ENCODE data around the gene WWP2.
"Not testable (repeated sequence)": the region's sequence is repeated elsewhere in the genome, so short reads cannot be mapped to it uniquely, and the experiment has no call there.

The WWP2 gene

DNA sequence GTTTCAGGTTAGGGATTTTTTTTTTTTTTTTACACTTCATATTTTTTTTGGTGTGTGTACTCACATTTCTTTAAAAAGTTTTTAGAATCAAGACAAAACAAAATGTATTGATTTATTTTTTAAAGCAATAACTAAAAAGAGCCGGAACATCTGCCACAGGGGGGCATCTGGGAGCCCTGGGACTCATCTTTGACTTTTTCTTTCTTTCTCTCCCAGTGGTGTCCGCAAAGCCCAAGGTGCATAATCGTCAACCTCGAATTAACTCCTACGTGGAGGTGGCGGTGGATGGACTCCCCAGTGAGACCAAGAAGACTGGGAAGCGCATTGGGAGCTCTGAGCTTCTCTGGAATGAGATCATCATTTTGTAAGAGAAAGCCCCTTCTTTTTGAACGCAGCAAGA is 36.3 kb downstream of the WWP2 start:
- DNase-seq = no peak

DNA sequence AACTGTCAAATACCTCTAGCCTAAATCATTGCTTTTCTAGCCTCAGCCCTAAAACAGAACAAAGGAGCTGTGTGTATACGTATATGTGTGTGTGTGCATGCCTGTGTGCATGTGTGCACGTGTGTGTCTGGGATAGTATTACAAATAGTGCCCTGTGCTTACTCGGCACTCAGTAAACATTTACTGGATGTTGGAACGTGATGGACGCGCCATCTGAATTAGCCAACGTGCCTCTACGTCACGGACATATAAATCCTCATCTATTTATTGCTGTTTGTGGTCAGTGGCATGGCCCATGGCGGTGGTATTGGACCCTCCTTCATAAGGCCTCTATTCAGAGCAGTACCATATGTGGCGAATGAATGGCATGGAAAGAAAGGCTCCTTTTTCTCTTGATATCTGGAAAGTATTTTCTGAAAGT is 37.5 kb downstream of the WWP2 start:
- DNase-seq = no peak

DNA sequence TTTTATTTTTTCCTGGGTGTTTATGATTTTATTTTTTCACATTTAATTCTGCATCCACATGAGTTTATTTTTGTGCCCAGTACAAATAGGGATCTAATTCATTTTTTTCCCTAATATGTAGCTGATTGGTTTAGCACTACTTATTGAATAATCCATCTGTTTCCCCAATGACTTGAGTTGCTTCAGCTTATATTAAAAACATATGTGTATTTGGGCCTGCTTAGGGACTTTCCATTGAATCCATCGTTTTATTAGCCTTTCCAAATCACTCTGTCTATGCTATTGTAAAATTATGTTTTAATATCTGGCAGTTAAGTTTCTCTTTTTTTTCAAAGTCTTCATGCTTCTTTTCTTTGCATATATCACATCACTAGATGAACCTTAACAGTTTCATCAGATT is 42.2 kb downstream of the WWP2 start:
- no peak for DNase-seq

DNA sequence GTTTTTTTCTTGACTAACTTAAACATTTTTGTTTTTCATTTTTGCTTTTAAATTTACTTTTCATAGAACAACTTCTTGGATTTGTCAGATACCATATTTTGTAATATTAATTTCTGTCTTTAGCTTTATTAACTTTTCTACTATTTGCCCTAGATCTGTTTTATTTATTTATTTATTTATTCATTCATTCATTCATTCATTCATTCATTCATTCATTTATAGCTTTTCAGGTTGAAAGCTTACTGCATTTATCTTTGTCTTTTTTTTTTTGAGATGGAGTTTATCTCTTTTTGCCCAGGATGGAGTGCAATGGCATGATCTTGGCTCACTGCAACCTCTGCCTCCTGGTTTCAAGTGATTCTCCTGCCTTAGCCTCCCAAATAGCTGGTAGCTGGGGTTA is 44.6 kb downstream of the WWP2 start:
- not testable (repeated sequence) for DNase-seq

DNA sequence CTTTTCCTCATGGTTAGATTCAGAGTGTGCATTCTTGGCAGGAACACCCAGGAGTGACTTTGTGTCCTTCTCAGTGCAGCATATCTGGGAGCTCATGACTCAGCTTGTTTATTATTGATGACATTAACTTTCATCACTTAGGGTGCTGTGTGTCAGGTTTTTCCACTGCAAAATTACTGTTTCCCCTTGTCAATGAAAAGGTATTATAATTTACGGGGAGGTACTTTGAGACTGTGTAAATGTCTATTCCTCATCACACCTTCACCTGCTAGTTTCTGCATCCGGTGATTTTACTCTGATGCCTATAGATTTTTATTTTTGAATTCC is 50.5 kb downstream of the WWP2 start:
- no peak for DNase-seq

DNA sequence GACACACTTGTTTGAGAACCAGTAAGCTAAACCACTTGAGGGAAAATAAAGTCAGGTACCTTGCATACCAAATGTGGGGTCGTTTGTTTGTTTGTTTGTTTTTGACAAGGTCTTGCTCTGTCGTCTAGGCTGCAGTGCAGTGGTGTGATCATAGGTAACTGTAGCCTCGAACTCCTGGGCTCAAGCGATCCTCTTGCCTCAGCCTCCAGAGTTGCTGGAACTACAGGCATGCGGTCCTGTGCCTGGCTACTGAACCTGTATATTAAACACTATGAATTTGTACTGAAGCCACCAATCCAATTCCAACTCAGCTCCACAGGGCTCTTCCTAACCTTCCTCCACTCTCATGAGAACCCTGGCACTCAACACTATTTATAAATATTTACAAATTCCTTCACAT is 51.9 kb downstream of the WWP2 start:
- DNase-seq = no peak

DNA sequence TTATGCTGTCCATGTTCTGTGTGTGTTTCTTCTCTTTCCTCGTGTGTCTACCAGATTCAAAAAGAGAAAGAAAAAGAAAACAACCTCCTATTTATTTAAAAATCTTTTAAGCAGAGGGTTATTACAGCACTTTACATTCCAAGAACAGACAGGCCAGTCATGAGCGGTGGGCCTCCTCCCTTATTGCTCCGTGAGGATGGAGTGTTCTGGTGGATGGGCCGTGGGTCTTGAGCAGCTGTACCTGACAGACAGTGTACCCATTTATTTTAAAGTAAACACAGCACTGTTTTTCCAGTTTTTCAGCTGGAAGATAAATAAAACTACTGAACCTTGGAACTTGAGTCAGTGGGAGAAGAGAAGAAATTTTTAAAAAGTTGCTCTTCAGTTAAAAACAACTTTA is 52.4 kb downstream of the WWP2 start:
- DNase-seq = no peak

DNA sequence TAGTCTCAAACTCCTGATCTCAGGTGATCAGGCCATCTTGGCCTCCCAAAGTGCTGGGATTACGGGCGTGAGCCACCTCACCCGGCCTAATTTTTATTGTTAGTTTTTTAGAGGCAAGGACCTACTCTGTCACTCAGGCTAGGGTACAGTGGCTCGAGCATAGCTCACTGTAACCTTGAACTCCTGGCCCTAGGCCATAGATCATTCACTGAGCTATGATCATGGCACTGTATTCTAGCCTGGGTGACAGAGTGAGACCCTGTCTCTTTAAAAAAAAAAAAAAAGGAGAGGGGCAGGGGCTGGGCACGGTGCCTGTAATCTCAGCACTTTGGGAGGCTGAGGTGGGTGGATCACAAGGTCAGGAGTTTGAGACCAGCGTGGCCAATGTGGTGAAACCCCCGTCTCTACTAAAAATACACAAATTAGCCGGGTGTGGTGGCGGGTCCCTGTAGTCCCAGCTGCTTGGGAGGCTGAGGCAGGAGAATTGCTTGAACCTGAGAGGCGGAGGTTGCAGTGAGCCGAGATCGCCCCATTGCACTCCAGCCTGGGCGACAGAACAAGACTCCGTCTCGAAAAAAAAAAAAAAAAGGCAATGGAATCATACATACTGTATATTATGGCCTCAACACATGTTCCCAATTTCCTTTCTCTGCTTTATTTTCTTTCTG is 53.2 kb downstream of the WWP2 start:
- not testable (repeated sequence) for DNase-seq

DNA sequence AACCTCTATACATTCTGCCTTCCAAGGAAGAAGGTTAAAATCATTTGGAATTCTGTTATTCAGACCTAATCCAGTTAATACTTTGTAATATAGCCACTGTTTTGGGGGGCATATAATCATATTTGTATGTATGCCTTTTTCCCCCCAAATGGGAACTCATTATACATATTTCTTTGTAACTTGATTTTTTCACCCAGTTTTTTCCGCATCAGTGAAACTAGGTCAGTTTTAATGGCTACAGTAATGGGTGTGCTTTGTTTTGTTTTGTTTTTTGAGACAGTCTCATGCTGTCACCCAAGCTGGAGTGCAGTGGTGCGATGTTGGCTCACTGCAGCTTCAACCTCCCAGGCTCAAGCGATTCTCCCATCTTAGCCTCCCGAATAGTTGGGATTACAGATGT is 54.9 kb downstream of the WWP2 start:
- DNase-seq = no peak

DNA sequence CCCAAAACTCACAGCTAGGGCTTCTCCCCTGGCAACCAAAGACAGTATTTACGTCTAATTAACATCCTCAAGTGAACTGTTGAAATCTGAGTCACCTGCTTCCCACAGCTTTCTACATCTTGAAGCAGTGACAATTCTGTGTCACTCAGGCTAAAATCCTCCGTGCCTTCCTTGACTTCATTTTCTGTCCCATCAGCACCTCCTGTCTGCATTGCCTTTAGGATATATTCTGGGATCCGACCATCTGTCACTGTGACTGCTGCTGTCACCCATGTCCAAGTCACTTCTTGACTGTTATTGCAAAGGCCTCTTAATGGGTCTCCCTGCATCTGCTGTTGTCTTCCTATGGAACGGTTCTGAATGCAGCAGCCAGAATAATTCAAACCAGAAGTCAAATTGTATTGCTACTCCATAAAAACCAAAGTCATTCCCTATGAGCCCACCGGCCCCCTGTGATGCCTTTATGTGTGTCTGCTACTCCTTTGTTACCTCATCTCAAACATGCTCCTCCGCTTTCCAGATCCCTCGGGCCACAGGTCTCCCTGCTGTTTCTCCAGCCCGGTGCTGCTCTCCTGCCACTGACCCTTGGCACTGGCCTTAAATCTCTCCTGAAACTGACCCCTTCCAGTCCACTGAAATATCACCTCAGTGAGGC is 56.9 kb downstream of the WWP2 start:
- peak; percentile 69 for DNase-seq

DNA sequence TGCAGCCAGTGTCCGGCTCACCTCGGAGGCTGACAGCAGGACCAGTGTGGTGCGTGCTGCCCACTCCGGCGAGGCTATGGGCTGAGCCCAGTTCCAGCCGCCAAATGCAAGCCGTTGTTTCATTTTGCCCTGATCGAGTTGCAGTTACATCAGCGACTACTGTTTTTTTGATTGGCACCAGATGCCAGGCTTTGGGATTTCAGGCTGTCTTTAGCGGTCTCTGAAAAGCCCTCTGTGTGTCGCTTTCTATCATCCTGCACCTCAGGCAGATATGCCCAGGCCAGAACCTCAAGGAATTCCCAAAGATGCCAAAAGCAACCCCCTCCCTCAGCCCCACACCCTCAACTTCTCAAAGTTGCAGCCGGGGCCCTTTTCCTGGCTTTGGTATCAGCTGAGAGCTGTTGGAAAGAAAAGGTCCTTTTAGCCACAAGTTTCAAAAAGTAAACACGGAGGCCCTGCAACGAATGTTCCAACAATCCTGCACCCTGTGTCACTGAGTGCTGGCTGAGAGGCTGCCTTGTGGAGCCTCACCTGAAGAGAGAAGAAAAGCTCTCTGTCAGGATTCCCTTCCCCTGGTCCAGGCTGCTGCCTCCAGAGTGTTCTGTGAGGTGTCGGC is 58.9 kb downstream of the WWP2 start:
- no peak for DNase-seq

DNA sequence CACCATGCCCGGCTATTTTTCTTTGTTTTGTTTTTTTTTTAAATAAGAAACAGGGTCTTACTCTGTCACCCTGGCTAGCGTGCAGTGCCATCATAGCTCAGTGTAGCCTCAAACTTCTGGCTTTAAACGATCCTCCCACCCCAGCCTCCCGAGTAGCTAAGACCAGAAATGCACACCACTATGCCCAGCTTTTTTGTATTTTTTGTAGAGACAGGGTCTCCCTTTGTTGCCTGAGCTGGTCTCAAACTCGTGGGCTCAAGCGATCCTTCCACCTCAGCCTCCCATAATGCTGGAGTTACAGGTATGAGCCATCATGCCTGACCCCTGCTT is 59.7 kb downstream of the WWP2 start:
- no peak for DNase-seq

DNA sequence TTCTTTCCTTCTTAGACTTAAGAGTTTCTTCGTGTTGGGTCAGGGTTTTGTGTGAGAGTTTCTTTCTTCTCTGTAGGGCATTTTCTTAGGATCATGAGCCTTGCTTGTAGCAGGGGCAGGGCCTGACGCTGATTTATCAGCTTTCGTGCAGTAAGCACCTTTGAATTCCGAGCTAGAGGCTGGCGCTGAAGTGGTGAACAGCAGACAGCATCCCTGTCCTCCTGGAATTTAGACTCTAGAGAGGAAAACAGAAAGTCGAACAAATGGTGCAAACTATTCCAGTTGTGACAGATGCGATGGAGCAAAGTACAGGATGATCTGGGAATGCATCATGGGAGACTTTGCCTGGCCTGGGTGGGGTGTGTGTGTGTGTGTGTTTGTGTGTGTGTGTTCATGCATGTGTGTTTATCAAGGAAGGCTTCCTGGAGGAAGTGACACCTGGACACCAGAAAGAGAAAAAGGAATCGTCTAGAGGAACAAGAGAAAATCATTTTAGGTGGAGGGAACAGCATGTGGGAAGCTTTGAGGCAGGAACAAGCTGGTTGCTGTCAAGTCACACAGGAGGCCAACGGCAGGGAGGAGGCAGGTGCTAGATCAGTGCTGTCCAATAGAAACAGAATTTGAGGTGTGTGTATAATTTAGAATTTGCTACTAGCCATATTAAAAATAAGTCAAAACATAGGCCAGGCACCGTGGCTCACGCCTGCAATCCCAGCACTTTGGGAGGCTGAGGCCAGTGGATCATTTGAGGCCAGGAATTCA is 60.2 kb downstream of the WWP2 start:
- no peak for DNase-seq

DNA sequence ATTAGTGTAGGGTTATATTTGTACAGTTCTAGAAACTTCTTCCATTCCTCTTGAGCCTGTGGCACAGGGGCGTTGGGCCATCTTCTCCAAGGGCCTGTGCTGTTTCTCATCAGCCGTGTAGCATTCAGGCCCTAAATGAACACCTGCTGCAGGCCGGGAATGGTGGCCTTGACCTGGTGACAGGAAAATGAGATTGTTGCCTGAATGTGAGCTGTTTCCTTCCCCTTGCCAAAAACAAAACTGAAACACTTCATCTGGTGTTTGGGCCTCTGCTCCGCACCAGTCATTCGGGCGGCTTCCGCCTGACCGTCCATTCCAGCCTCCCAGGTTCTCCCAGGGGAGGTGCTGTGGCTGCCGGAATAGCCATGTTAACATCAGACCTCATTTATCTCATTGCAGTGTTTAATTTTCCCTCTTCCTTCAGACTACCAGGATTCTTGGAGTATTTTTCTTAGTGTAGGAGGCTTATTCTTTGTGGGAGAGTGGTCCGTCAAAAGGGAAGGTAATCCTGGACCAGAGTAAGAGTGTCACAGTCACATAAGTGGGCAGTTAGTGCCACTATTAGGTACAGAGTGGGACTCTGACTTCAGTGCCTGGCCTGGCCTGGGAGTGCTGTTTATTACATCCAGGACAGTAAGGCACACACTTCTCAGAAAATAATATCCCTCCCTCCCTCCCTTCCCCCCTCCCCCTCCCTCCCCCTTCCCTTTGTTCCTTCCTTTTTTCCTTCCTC is 61.9 kb downstream of the WWP2 start:
- DNase-seq = no peak

DNA sequence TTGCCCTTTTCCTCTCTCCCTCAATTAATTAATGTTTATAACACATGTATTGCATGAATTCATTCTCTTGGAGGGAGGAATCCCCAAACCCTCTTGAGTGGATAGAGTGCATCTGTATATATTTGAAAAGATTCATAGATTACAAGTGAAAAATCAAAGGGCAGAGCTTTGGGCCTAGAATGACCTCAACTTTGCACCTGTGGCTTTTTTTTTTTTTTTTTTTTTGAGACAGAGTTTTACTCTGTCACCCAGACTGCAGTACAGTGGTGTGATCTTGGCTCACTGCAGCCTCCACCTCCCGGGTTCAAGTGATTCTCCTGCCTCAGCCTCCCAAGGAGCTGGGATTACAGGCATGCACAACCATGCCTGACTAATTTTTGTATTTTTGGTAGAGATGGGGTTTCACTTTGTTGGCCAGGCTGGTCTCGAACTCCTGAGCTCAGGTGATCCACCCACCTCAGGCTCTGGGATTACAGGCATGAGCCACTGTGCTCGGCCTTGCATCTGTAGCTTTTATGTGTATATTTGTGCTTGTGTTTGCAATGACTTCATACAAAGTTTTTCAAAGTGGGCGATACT is 62.5 kb downstream of the WWP2 start:
- DNase-seq = not testable (repeated sequence)

DNA sequence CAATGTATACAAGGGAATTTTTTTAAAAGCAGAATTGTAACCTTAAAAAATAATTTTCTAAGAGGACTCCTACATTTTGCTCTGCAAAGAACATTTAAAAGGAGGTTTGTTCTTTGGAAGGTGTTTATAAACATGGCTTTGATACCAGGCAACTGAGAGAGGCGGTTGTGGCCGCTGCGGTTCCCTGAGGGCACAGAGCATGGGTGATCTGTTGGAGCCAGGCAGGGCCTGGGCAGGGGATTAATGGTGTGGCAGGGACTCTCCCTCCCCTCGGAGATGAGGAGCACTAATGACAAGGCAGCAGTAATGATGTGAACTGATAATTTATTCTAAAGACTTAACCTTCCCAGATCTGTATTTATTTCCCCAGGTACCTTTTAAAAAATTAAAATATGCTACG is 65.4 kb downstream of the WWP2 start:
- DNase-seq = no peak

DNA sequence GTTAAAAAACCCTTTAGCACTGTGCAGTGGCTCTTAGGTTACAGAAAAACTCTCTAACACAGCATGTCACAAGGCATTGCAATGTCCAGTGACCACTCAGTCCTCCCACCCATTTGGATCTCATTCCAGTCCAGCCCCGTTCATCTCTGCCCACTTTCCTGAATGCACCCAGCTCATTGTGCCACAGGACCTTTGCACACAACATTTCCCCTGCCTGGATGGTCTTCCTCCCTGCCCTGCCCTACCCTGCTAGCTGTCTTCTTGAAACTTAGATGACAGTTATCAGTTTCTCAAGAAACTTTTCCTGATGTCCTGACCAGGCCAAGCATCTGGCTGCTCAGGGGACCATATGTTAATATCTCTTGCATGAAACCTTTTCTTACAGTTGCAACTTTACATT is 67.2 kb downstream of the WWP2 start:
- DNase-seq = no peak

DNA sequence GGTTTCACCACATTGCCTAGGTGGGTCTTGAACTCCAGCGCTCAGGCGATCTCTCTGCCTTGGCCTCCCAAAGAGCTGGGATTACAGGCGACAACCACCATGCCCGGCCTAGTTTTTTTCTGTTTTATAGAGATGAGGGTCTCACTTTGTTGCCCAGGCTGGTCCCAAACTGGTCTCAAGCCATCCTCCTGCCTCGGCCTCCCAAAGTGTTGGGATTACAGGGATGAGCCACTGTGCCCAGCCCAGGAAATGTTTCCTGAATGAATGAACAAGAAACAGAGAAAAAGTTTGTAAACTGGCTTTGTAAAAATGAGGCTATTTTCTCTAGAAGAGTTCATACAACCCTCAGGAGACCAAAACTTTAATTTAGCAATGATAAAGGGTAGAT is 68.0 kb downstream of the WWP2 start:
- no peak for DNase-seq

DNA sequence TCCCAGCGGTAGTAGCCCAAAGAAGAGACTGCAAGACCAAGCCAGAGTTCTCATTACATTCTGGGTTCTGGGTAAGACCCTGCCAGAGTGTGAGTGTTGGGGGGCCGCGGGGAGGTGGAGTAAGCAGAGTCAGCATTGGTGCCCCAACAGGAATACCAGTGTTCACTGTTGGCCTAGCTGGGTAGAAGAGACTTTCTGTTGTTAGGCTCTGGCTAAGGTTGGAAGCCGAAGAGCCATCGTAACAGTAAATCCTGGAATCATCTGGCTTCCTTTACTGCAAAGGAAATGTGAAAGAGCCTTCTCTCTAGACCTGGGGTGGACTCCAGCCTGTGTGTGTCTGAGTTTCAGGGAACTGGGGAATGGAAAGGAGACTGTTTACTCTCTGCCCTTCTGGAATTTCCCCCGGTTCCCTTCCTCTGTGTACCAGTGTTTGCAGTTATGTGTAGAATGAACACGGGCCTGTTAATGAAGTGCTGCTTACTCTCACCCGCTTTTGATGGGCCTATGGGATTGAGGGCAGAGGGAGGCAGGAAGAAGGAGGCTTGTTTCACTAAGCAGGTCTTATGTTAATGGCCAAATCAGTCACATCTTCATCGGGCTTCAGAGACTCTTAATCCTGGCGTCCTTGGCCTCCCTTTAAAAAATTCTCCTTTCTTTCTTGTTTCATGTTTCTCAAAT is 68.5 kb downstream of the WWP2 start:
- DNase-seq = peak; percentile 4

DNA sequence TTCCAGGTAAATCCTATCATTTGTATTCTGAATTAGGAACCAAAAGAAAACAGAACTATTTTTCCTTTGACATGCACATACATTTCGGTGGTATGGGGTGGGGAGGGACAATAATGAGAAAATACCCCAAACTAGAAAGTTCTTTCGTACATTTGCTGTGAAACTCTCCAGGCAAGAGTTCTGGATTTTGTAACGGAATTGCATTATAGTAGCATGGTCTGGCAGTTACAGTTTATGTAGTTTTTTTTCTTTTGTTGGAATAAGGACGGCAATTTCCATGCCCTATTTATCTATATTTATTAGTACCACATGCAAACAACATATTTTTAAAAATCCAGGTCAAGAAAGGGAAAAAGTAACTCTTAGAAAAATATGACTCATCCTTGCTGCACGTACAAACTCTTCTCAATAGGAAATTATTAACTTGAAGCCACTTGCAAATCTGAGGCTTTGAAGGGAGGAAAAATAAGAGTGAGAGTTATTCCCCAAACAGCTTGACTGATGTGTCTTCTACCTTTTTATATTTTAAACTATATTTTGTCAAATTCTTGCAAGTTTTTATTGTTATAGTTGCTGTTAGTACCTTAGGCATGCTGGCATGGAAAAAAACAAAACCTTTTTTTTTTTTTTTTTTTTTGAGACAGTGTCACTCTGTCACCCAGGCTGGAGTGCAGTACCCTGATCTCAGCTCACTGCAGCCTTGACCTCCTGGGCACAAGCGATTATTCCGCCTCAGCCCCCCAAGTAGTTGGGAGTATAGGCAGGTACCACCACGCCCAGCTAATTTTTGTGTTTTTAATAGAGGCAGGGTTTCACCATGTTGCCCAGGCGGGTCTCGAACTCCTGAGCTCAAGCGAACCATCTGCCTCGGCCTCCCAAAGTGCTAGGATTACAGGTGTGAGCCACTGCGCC is 69.3 kb downstream of the WWP2 start:
- DNase-seq = no peak
